Measurements from ENCODE around the gene SCUBE3.

Gene SCUBE3

DNA sequence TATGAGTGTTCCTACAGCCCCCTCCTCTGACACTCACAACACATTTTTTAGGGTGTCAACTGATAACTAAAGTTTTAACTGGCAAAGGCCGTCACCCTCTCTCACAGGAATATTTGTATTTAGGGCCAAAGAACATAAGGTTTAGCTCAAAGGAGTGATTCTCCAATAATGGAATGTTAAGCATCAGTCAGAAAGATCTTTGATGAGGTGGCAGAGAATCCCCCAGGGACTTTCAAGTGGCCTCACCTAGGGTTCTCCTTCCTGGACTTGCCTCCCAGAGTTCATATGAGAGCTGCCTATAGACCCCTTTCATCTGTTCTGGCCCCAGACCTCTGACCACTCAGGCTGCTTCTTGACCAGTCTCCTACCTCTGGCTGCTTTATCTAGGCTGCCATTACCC lies 7.4 kb upstream of the SCUBE3 start:
- H3K4me3 ChIP-seq (ENCODE audit: low read depth, low read length), result no peak overlapping the region

DNA sequence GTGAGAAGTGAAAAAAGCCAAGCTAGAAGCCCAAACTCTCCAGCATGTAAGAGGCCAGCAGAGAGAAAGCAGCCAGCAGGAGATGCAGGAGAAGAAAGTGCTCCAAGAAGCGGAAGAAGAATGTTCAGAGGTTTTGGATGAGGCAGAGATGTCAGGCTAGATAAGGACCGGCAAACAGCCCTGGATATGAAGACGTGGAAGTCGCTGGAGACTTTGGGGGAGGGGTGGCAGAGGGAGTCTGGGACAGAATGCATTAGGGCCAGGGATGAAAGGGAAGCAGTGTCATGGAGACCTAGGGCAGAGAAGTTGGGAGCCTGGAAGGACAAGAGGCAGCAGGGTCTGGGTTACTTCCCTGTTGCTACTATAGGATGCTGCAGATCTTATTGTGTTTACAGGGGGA lies 5.3 kb upstream of the SCUBE3 start:
- TF ChIP-seq, protein P1, sequence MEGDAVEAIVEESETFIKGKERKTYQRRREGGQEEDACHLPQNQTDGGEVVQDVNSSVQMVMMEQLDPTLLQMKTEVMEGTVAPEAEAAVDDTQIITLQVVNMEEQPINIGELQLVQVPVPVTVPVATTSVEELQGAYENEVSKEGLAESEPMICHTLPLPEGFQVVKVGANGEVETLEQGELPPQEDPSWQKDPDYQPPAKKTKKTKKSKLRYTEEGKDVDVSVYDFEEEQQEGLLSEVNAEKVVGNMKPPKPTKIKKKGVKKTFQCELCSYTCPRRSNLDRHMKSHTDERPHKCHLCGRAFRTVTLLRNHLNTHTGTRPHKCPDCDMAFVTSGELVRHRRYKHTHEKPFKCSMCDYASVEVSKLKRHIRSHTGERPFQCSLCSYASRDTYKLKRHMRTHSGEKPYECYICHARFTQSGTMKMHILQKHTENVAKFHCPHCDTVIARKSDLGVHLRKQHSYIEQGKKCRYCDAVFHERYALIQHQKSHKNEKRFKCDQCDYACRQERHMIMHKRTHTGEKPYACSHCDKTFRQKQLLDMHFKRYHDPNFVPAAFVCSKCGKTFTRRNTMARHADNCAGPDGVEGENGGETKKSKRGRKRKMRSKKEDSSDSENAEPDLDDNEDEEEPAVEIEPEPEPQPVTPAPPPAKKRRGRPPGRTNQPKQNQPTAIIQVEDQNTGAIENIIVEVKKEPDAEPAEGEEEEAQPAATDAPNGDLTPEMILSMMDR (IDR thresholded peaks at IDR 0.05; ENCODE audit: low read depth, low read length, missing control alignments), result no peak

More for the DNA sequence above, 7.4 kb upstream of the SCUBE3 start:
- TF ChIP-seq, protein P1 (IDR thresholded peaks at IDR 0.05; ENCODE audit: low read depth, low read length, missing control alignments), result no peak
- DNase-seq (ENCODE audit: low read depth), result no peak

DNA sequence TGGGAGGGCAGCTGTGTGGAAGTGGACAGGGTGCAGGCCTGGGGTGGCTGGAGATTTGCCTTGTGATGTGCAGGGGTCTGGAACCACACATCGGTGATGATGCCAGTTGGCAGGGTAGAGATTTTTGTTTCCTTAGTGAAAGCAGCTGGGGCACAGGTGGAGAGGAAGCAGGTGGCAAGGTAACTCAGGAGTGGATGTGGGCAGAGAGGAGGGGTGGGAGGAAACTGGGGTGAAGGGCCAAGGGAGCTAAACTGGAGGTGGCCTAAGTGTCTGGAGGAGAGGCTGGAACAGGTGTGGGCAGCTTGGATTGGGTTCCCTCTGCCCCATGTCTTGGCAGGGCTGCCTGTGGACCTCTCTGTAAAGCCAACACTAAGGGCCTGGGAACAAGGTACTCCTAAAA lies 4.7 kb upstream of the SCUBE3 start:
- TF ChIP-seq, protein P1 (IDR thresholded peaks at IDR 0.05; ENCODE audit: low read depth, low read length, missing control alignments), result no peak
- no peak for DNase-seq (ENCODE audit: low read depth)
- no peak overlapping the region for H3K4me3 ChIP-seq (ENCODE audit: low read depth, low read length)

More for the DNA sequence above, 5.3 kb upstream of the SCUBE3 start:
- no peak for DNase-seq (ENCODE audit: low read depth)
- H3K4me3 ChIP-seq (ENCODE audit: low read depth, low read length), result no peak overlapping the region

DNA sequence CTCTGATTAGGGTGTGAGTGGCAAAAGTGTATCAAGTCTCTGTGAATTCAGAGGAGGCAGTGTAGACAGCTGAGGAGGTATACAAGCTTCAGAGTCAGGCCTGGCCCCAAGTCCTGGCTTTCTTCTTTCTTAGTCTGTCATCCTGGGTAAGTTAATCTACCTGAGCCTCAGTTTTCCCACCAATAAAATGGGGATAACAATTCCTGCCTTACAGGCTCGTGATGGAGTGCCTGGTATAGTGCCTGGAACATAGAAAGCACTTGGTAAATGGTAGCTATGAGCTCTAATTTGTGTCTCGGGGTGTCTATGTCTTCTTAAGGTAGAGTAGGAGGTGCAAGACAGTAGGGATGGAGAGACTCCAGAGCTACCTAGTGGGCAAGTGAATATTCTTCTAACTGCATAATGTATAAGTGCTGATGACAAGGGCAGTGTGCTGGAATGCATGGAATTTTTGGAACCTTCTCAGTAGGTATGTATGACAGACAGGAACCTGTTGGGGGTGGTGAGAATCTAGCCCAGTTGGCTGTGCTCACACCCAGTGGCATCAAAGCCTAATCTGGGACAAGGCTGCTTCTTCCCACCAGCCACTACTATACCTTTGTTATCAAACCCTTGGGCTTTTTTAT lies 4.0 kb upstream of the SCUBE3 start:
- H3K4me3 ChIP-seq (ENCODE audit: low read depth, low read length), result no peak overlapping the region
- DNase-seq (ENCODE audit: low read depth), result no peak
- TF ChIP-seq, protein P1 (IDR thresholded peaks at IDR 0.05; ENCODE audit: low read depth, low read length, missing control alignments), result no peak

DNA sequence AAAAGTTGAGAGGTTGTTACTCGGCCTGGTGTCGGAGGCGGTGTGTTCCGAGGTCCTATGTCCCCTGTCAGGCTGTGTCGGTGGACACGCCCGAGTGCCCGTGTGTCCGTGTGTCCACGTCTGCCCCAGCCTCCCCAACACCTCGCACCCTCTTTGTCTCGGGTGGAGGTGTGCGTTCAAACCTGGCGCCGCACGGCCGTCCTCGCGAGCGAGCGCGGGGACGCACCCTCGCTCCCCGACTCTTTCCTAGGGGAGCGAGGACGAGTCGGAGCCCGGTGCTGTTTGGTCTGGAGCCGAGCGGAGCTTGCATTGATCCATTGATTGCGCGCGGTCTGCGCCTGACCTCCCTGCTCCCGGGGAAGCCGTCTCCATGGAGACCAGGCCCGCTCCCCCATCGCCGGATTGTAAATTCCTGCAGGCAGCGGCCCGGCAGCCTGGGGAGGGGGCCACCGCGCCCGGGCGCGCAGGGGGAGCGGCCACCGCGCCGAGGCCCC lies 411 bp upstream of the SCUBE3 start:
- TF ChIP-seq, protein P1 (IDR thresholded peaks at IDR 0.05; ENCODE audit: low read depth, low read length, missing control alignments), result no peak
- no peak for DNase-seq (ENCODE audit: low read depth)
- H3K4me3 ChIP-seq (ENCODE audit: low read depth, low read length), result no peak overlapping the region

DNA sequence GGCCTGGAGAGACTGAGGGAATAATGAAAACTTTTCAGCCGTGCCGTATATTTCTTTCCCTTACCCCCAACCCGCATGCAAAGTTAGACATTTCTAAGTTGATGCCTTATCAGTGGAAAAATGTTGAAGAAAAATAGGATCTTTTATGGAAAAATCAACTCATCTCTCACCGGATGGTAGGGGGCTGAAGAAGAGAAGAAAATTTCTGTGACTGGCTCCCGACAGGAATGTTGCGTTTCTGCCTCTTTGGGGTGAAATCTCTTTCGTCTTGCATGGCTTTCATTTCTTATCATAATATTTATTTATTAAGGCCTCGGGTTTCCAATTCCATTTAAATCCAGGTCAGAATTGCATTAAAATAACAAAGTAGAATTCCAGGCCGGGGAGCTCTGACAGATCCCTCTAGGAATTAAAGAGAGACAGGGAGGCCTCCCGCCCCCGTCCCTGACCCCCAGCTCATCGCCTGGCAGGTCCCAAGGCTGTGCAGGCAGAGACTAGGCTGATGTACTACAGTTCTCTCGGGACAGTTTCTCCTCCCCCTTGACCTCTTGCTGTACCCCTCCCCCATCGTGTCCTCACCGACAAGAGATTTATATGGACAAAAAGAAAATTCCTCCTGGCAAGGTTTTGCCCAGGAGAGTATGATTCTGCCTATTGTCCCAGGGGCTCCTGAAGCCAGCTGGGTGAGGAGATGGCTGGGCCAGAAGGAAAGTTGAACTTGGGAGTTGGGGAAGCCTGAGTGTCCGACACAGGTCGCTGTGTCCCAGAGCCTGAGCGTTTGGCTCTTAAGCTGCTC lies 1.3 kb downstream of the SCUBE3 start:
- no peak for DNase-seq (ENCODE audit: low read depth)
- H3K4me3 ChIP-seq (ENCODE audit: low read depth, low read length), result no peak overlapping the region
- TF ChIP-seq, protein P1 (IDR thresholded peaks at IDR 0.05; ENCODE audit: low read depth, low read length, missing control alignments), result no peak
